ENCODE results near the gene SLC9C1. TPM values are rescaled to one million over a fixed set of nuclear protein-coding genes. Genes with fewer than 3 reads are reported as not detected.

The SLC9C1 gene
- total RNA-seq, 1 donor from 2014 or later, result 2.2 TPM

GRCh38 chr3:112143251-112143650 lies 150.8 kb downstream of the SLC9C1 start:
- no peak for DNase-seq (ENCODE audit: low read depth)
- Histone ChIP-seq H3K4me3 (ENCODE audit: low read depth, low read length) (no peak overlapping the region), H3K36me3 (ENCODE audit: control insufficient read depth, insufficient read depth, low read length) (no peaks in the 10 kb centered on the region), H3K27me3 (ENCODE audit: control insufficient read depth, insufficient read depth, low read length) (no peaks in the 10 kb centered on the region)
- TF ChIP-seq, protein P1, sequence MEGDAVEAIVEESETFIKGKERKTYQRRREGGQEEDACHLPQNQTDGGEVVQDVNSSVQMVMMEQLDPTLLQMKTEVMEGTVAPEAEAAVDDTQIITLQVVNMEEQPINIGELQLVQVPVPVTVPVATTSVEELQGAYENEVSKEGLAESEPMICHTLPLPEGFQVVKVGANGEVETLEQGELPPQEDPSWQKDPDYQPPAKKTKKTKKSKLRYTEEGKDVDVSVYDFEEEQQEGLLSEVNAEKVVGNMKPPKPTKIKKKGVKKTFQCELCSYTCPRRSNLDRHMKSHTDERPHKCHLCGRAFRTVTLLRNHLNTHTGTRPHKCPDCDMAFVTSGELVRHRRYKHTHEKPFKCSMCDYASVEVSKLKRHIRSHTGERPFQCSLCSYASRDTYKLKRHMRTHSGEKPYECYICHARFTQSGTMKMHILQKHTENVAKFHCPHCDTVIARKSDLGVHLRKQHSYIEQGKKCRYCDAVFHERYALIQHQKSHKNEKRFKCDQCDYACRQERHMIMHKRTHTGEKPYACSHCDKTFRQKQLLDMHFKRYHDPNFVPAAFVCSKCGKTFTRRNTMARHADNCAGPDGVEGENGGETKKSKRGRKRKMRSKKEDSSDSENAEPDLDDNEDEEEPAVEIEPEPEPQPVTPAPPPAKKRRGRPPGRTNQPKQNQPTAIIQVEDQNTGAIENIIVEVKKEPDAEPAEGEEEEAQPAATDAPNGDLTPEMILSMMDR (IDR thresholded peaks at IDR 0.05; ENCODE audit: insufficient read depth, low read length, poor library complexity, severe bottlenecking), result no peak

DNA sequence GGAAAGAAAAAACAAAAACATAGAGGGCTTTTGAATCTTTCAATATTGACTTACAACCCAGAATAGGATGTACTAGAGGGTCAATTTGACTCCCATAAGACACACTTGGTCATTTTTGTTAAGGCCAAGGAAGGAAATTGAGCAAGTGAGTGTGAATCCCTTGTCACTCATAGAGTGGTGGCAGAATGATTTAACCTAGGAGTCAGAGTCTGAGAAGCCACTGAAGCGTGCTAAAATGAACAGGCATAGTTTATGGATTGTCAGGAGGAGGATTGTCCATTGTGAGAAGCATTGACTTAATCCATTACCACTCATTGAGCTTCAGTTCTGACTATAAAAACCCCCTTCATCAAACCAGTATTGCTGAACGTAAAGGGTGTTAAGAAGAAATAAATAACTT lies 152.7 kb downstream of the SLC9C1 start:
- TF ChIP-seq, protein P1 (IDR thresholded peaks at IDR 0.05; ENCODE audit: insufficient read depth, low read length, poor library complexity, severe bottlenecking), result no peak
- DNase-seq (ENCODE audit: low read depth), result no peak
- Histone ChIP-seq H3K27me3 (ENCODE audit: control insufficient read depth, insufficient read depth, low read length) (no peaks in the 10 kb centered on the region), H3K36me3 (ENCODE audit: control insufficient read depth, insufficient read depth, low read length) (no peaks in the 10 kb centered on the region), H3K4me3 (ENCODE audit: low read depth, low read length) (no peak overlapping the region)

DNA sequence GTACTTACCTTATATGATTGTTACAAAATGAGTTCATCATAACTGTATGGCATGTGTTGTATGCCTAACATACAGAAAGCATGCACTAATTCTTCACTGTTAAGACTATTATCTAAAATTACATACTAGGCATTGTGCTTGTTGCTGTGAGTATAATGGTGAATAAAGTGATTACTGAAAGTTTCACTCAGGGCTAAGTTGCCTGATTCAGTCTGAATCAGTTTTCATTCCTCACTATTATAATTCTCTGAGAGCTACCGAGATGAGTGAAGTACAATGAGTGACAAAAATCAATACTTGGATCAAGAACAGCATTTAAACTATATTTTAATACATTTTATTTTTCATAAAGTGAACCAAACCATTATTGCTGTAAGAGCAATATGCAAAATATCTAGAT lies 153.4 kb downstream of the SLC9C1 start:
- DNase-seq (ENCODE audit: low read depth), result no peak
- TF ChIP-seq, protein P1 (IDR thresholded peaks at IDR 0.05; ENCODE audit: insufficient read depth, low read length, poor library complexity, severe bottlenecking), result no peak
- no peaks in the 10 kb centered on the region for H3K36me3 ChIP-seq (ENCODE audit: control insufficient read depth, insufficient read depth, low read length)
- no peak overlapping the region for H3K4me3 ChIP-seq (ENCODE audit: low read depth, low read length)
- no peaks in the 10 kb centered on the region for H3K27me3 ChIP-seq (ENCODE audit: control insufficient read depth, insufficient read depth, low read length)

DNA sequence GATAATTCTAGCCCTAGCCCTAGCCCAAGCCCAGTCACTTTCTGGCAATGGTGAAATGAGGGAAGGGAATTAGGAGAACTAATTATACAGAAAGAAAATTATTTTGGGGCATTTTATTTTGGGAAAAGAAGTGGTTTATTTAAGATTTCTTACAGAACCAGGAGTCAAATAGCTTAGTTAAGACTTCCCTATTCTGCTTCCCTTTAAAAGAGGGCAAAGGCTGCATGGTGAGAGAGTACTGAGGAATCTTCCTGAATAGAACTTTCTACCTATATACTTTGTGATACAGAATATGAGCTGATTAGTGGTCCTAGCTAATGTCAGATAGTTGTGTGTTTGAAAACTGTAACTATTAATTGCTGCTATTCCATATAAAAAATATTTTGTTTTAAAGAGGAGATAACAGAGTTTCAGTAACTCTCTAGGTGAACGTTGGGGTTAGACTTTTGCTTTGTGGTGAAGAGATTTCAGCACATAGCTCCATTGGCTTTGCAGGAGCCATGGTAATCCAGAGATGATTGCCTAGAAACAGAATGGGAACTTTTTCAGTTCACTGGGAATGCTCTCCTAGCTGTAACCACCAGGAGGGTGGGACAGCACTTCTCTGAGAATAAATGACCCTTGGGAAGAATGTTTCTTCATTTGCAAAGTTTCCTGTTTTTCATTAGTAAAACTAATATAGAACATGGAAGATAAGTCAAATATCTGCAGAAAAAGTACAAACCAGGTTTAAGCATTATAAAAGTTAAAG lies 155.6 kb downstream of the SLC9C1 start:
- no peak for DNase-seq (ENCODE audit: low read depth)
- H3K4me3 ChIP-seq (ENCODE audit: low read depth, low read length), result no peak overlapping the region
- H3K36me3 ChIP-seq (ENCODE audit: control insufficient read depth, insufficient read depth, low read length), result no peaks in the 10 kb centered on the region
- H3K27me3 ChIP-seq (ENCODE audit: control insufficient read depth, insufficient read depth, low read length), result no peaks in the 10 kb centered on the region
- TF ChIP-seq, protein P1 (IDR thresholded peaks at IDR 0.05; ENCODE audit: insufficient read depth, low read length, poor library complexity, severe bottlenecking), result no peak

DNA sequence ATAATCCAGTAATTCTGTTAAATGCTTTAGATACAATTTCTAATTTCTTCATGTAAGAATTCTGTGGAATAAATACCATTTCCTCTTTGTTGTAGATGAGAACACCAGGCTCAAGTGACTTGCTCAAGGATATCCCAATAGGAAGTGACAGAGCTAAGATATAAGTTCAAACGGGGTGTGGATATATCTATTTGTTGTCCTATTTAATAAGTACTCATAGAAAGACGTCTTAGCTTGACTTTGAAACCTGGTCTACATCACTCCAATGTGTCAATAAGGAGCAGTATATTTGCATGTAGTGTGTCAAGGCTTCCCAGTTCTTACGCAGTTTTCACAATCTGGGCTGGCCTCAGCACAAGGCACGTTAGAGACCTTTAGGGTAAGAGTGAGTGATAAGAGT lies 156.2 kb downstream of the SLC9C1 start:
- TF ChIP-seq, protein P1 (IDR thresholded peaks at IDR 0.05; ENCODE audit: insufficient read depth, low read length, poor library complexity, severe bottlenecking), result no peak

More for the DNA sequence above, 156.2 kb downstream of the SLC9C1 start:
- H3K36me3 ChIP-seq (ENCODE audit: control insufficient read depth, insufficient read depth, low read length), result no peaks in the 10 kb centered on the region
- no peak for DNase-seq (ENCODE audit: low read depth)
- no peak overlapping the region for H3K4me3 ChIP-seq (ENCODE audit: low read depth, low read length)
- H3K27me3 ChIP-seq (ENCODE audit: control insufficient read depth, insufficient read depth, low read length), result no peaks in the 10 kb centered on the region

Data from kidney epithelial cell (primary cell).